Fibroblast of villous mesenchyme (primary cell): ENCODE data around the gene CD34. TPM values are rescaled to one million over a fixed set of nuclear protein-coding genes. Genes with fewer than 3 reads are reported as not detected.

Experiments
- DNase-seq: peaks from one replicate; pipeline ENCODE4 v3.0.0-alpha.2; 2010; ENCODE audit warnings: low read depth
- H3K4me3 ChIP-seq: 2 replicates; pipeline ENCODE4 v1.5.1; 2011; ENCODE audit warnings: low read depth, mild to moderate bottlenecking, low read length
- CTCF ChIP-seq: IDR thresholded peaks from 2 replicates; pipeline ENCODE4 v1.5.1; 2012; ENCODE audit warnings: low read depth, mild to moderate bottlenecking, low read length; ENCODE audit not compliant: insufficient read depth
- total RNA-seq: library from RNA; depleted of rRNA; stranded (reverse); fragments of >200 nt; gene quantifications from 2 replicates; pipeline ENCODE4 v1.2.3, GENCODE V29; 2012

The CD34 gene
- total RNA-seq, 1 donor, result 0.43 TPM

- DNase-seq, result no peak
- no peak for TF ChIP-seq CTCF
- no peak overlapping the region for H3K4me3 ChIP-seq
Measured at GRCh38 chr1:207870306-207871031, 40.5 kb downstream of the CD34 start.

- DNase-seq, result no peak
- no peak for TF ChIP-seq CTCF
- H3K4me3 ChIP-seq, result no peak overlapping the region
Measured at GRCh38 chr1:207869859-207870258, 41.1 kb downstream of the CD34 start.

- DNase-seq, result peak; percentile 72
- TF ChIP-seq CTCF, result peak; percentile 68
- peak overlapping the region; percentile 66 for H3K4me3 ChIP-seq
Measured at GRCh38 chr1:207868774-207869721, 41.9 kb downstream of the CD34 start.

- TF ChIP-seq CTCF, result no peak
- peak; percentile 45 for DNase-seq
- H3K4me3 ChIP-seq, result peak overlapping the region; percentile 66
Measured at GRCh38 chr1:207868251-207868773, 42.6 kb downstream of the CD34 start.

GRCh38 chr1:207867136-207868109 is 43.5 kb downstream of the CD34 start:
- H3K4me3 ChIP-seq, result peak overlapping the region; percentile 66
- peak; percentile 60 for DNase-seq
- TF ChIP-seq CTCF, result no peak
